Prostate gland (tissue), 2 donors: Measurements from ENCODE around the gene ABCC2. TPM values are rescaled to one million over a fixed set of nuclear protein-coding genes. Genes with fewer than 3 reads are reported as not detected.

Source experiments
- DNase-seq: peaks from one replicate; pipeline ENCODE4 v3.0.0-alpha.2; 2019; ENCODE audit warnings: low spot score
- H3K27ac ChIP-seq, 2 donors: fragments of 200-600 bp; sonication (generic); 2 replicates each; pipeline ENCODE4 v1.5.1; 2017 to 2019
- H3K27me3 ChIP-seq: fragments of 200-600 bp; sonication (generic); replicated peaks from 2 replicates; pipeline ENCODE4 v1.5.1; 2019; ENCODE audit not compliant: insufficient read depth
- H3K36me3 ChIP-seq, 2 donors: fragments of 200-600 bp; sonication (generic); 1 replicate in 1 of 2; 2 replicates in 1 of 2; pipeline versions ENCODE4 v1.5.1 to v1.8.1; 2017 to 2019
- H3K4me1 ChIP-seq: fragments of 200-600 bp; sonication (generic); replicated peaks from 2 replicates; pipeline ENCODE4 v1.5.1; 2019
- H3K4me3 ChIP-seq, 2 donors: fragments of 200-600 bp; sonication (generic); 2 replicates each; pipeline ENCODE4 v1.5.1; 2017 to 2019
- H3K9me3 ChIP-seq: fragments of 200-600 bp; sonication (generic); 2 replicates; pipeline ENCODE4 v1.5.1; 2017
- POLR2A ChIP-seq: fragments of 450-650 bp; IDR thresholded peaks from one replicate; pipeline ENCODE4 v1.6.1; 2016; ENCODE audit warnings: antibody characterized with exemption, mild to moderate bottlenecking
- POLR2AphosphoS5 ChIP-seq: sonication (generic); formaldehyde crosslinking; IDR thresholded peaks from one replicate; pipeline ENCODE4 v1.6.1; 2017; ENCODE audit warnings: antibody characterized with exemption
- WGBS: methylation state at CpG from one replicate; pipeline ENCODE4 v1.1.5; 2018; 5-methylcytosine and 5-hydroxymethylcytosine counted together
- intact Hi-C: fragments of 100-400 bp; cut with DNase I; formaldehyde crosslinking; loops from one replicate; pipeline ENCODE4 v1.14.2; 2022
- total RNA-seq, 2 donors: library from RNA; depleted of rRNA; stranded (reverse); fragments of >200 nt; gene quantifications; one replicate each; pipeline ENCODE4 v1.1.0, GENCODE V29; 2016
- TF ChIP-seq, protein P1 (sequence below), 4 experiments: fragments of 200-600 bp in 2 of 4; fragments of 450-650 bp in 2 of 4; sonication (generic) in 2 of 4; IDR thresholded peaks; 1 replicate in 3 of 4; 2 replicates in 1 of 4; pipeline ENCODE4 v1.5.1; 2016 to 2019; ENCODE audit warnings: antibody characterized with exemption in 4 of 4, mild to moderate bottlenecking in 2 of 4, moderate library complexity in 2 of 4

The ABCC2 gene
- total RNA-seq, 2 donors from 2014 or later: 0.14 to 0.74 TPM

DNA sequence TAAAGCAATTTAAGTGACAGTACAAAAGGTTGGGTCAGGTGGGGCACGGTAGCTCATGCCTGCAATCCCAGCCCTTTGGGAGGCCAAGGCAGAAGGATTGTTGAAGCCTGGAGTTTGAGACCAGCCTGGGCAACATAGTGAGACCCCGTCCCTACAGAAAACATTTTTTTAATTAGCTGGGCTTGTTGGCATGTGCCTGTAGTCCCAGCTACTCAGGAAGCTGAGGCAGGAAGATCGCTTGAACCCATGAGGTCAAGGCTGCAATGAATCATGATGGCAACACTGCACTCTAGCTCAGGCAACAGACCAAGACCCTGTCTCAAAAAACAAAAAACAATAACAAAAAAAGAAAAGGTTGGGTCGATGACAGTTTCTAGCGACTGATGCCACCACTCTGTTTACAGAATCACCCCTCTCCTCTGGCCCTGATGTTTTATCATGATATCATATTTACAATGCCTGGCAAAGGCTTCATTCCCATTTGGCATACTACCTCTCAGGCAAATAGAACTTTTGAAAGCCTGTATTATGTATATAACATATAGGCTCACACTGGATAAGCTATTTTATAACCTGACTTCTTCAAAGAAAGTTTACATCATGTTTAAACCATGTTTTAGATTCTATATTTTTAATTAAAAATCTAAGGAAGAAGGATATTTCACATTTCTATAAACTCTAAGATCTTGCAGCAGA is 558 bp upstream of the ABCC2 start:
- H3K9me3 ChIP-seq: no peaks in the 10 kb centered on the region
- 77% methylated on average over 5 of the region's 5 CpGs for WGBS
- no peak for TF ChIP-seq POLR2AphosphoS5
- H3K27me3 ChIP-seq: no peaks in the 10 kb centered on the region
- no peak for DNase-seq
- H3K36me3 ChIP-seq: no peaks in the 10 kb centered on the region
- intact Hi-C loops: loop anchor here (10.0 kb wide), 1 partner anchor 47 kb away; the partner anchor contains the start of genes COX15 and CUTC
- no peaks in the 10 kb centered on the region for H3K4me1 ChIP-seq
- H3K27ac ChIP-seq: no peak overlapping the region
- H3K4me3 ChIP-seq: no peak overlapping the region

DNA sequence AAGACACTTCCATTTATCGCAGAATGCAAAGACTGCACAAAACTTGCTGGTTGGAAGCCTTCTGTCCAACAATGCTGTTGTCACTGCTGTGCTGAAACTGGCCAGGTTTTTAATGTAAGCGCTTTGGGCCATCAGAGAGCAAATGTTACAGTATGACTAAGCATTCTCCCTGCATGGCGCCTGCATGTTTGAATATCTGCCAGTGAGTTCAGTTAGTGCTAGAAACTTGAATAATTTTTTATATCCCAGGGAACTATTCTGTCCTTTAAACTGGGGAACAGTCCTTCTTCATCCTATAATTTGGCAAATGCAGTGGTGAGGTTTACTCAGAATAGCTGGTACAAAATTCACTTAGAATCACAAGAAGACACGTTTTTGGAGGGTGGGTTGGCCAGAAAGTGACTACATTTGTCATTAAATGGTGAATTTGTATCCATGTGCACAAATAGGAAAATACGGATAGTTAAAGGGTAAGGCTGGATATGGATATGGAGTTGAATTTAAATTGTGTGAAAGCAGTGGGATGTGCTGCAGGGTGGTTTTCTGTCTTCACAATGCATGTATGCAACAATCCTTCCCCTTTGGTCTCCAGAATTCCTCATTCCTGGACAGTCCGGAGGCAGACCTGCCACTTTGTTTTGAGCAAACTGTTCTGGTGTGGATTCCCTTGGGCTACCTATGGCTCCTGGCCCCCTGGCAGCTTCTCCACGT is 1.7 kb downstream of the ABCC2 start:
- 71% methylated on average over 7 of the region's 7 CpGs for WGBS
- H3K4me1 ChIP-seq: no peaks in the 10 kb centered on the region
- H3K27me3 ChIP-seq: no peaks in the 10 kb centered on the region
- H3K9me3 ChIP-seq: no peaks in the 10 kb centered on the region
- intact Hi-C loops: loop anchor here (10.0 kb wide), 1 partner anchor 49 kb away; the partner anchor contains the start of genes COX15 and CUTC
- H3K27ac ChIP-seq: no peak overlapping the region
- H3K36me3 ChIP-seq: no peaks in the 10 kb centered on the region
- no peak overlapping the region for H3K4me3 ChIP-seq
- no peak for DNase-seq
- TF ChIP-seq, protein P1, sequence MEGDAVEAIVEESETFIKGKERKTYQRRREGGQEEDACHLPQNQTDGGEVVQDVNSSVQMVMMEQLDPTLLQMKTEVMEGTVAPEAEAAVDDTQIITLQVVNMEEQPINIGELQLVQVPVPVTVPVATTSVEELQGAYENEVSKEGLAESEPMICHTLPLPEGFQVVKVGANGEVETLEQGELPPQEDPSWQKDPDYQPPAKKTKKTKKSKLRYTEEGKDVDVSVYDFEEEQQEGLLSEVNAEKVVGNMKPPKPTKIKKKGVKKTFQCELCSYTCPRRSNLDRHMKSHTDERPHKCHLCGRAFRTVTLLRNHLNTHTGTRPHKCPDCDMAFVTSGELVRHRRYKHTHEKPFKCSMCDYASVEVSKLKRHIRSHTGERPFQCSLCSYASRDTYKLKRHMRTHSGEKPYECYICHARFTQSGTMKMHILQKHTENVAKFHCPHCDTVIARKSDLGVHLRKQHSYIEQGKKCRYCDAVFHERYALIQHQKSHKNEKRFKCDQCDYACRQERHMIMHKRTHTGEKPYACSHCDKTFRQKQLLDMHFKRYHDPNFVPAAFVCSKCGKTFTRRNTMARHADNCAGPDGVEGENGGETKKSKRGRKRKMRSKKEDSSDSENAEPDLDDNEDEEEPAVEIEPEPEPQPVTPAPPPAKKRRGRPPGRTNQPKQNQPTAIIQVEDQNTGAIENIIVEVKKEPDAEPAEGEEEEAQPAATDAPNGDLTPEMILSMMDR (IDR thresholded peaks at IDR 0.05): no peak
- no peak for TF ChIP-seq POLR2A
- no peak for TF ChIP-seq POLR2AphosphoS5

DNA sequence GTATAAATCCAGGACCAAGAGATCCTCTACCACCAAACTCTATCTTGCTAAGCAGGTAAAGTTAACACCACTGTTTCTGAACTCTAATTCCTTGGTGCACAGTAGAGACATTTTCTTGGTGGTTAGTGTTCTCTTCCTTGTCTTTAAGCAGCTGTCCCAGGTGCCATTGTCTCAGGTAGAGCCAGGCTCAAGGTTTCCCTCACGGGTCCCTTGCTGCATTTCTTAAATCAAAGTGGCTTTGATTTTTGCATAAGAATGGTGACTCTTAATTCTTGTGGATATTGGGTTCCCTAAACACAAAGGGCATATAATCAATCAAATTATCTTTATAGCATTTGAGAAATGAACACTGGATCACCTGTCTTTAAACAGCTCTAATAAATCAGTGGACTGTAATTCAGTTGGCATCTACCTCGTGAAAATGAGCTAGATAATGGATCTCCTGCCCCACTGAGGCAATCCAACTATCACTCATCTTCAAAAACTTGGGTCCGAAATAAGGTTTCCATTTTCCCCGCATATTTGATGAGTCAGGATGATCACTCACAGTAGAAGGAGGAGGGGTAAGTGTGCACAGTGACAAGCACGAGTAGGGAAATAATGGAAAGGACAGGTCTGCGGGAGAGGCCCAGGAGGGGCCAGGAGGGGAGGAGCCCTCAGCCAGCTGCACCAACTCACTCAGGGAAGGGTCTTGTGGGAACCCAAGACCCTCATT is 2.4 kb downstream of the ABCC2 start:
- Histone ChIP-seq H3K27me3 (no peaks in the 10 kb centered on the region), H3K9me3 (no peaks in the 10 kb centered on the region), H3K36me3 (no peaks in the 10 kb centered on the region), H3K4me1 (no peaks in the 10 kb centered on the region), H3K4me3 (no peak overlapping the region), H3K27ac (no peak overlapping the region)
- DNase-seq: no peak
- 57% methylated on average over 6 of the region's 6 CpGs for WGBS
- TF ChIP-seq POLR2AphosphoS5: no peak
- TF ChIP-seq, protein P1 (IDR thresholded peaks at IDR 0.05): no peak
- no peak for TF ChIP-seq POLR2A
- intact Hi-C loops: loop anchor here (10.0 kb wide), 1 partner anchor 50 kb away; the partner anchor contains the start of genes COX15 and CUTC

DNA sequence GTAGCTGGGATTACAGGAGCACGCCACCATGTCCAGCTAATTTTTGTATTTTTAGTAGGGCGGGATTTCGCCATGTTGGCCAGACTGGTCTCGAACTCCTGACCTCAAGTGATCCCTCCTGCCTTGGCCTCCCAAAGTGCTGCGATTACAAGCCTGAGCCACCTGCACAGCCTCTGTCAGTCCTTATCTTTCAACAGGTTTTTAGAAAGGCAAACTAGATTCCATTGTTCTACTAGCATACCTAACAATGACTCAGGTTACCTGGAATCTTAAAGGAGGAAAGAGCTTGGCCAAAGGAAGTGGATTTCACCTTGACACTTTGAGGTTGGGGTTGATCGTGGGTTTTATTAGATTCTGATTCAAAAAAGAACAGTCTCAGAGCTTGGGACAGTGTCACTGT is 3.2 kb downstream of the ABCC2 start:
- no peak overlapping the region for H3K4me3 ChIP-seq
- intact Hi-C loops: loop anchor here (10.0 kb wide), 1 partner anchor 51 kb away; the partner anchor contains the start of genes COX15 and CUTC
- no peaks in the 10 kb centered on the region for H3K9me3 ChIP-seq
- H3K27ac ChIP-seq: no peak overlapping the region
- WGBS: 86% methylated on average over 6 of the region's 6 CpGs
- H3K4me1 ChIP-seq: no peaks in the 10 kb centered on the region
- TF ChIP-seq POLR2AphosphoS5: no peak
- no peak for TF ChIP-seq POLR2A
- TF ChIP-seq, protein P1 (IDR thresholded peaks at IDR 0.05): no peak
- DNase-seq: no peak
- H3K36me3 ChIP-seq: no peaks in the 10 kb centered on the region
- H3K27me3 ChIP-seq: no peaks in the 10 kb centered on the region

DNA sequence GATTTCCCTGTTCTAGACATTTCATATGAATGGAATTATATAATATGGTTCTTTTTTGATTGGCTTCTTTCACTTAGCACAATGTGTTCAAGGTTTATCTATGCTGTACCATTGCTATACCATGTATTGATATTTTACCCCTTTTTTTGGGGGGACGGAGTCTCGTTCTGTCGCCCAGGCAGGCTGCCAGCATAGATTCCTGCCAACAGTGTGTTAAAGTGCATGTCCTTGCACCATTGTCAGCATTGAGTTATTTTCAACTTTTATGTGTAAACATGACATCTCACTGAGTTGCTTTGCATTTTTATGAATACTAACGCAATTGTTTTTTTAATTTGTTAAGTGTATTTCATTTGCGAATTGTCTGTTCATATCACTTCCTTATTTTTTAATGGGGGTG is 4.9 kb downstream of the ABCC2 start:
- Histone ChIP-seq H3K36me3 (no peaks in the 10 kb centered on the region), H3K4me3 (no peak overlapping the region), H3K9me3 (no peaks in the 10 kb centered on the region), H3K27me3 (no peaks in the 10 kb centered on the region), H3K4me1 (no peaks in the 10 kb centered on the region), H3K27ac (no peak overlapping the region)
- WGBS: 61% methylated on average over 5 of the region's 5 CpGs
- intact Hi-C loops: loop anchor here (10.0 kb wide), 1 partner anchor 53 kb away; the partner anchor contains the start of genes COX15 and CUTC
- no peak for DNase-seq
- TF ChIP-seq, protein P1 (IDR thresholded peaks at IDR 0.05): no peak
- TF ChIP-seq POLR2AphosphoS5: no peak
- no peak for TF ChIP-seq POLR2A
